PC-3 (cell line): ENCODE results near the gene ATRAID. TPM values are rescaled to one million over a fixed set of nuclear protein-coding genes. Genes with fewer than 3 reads are reported as not detected.

Experiments used
- ATAC-seq: fragments of 200-7000 bp; cut with Tn5 transposase; 2 replicates; pipeline ENCODE4 v1.9.1; 2020; ENCODE audit warnings: mild to moderate bottlenecking, moderate library complexity
- BruUV-seq: library from RNA; stranded (reverse); fragments of 400-500 nt; replicated peaks from 2 replicates; lab custom pipeline; 2021; lab: Mats Ljungman, UMichigan
- CTCF ChIA-PET: fragments of 300-600 bp; sonication (Branson Sonifier 250); formaldehyde crosslinking; loops from one replicate; lab custom pipeline; 2022; ENCODE audit warnings: antibody characterized with exemption; lab: Charles Lee
- POLR2A ChIA-PET: fragments of 300-600 bp; sonication (Branson Sonifier 250); formaldehyde crosslinking; loops from one replicate; lab custom pipeline; 2022; ENCODE audit warnings: antibody characterized with exemption; ENCODE audit not compliant: unreplicated experiment; lab: Charles Lee
- DNase-seq: peaks from one replicate; pipeline ENCODE4 v3.0.0-alpha.2; 2015
- H2AFZ ChIP-seq: fragments of 300-600 bp; sonication (generic); 2 replicates; pipeline ENCODE4 v1.6.0; 2016; ENCODE audit warnings: antibody characterized with exemption, low read length
- H3F3A ChIP-seq: fragments of 300-600 bp; sonication (generic); one replicate; pipeline ENCODE4 v1.6.0; 2017; ENCODE audit warnings: antibody characterized with exemption, low read length, control low read depth, mild to moderate bottlenecking; ENCODE audit not compliant: unreplicated experiment
- H3K27ac ChIP-seq: fragments of 300-600 bp; sonication (generic); 2 replicates; pipeline ENCODE4 v1.5.1; 2016; ENCODE audit warnings: mild to moderate bottlenecking, low read length
- H3K27me3 ChIP-seq: fragments of 300-600 bp; sonication (generic); 2 replicates; pipeline ENCODE4 v1.6.1; 2016; ENCODE audit warnings: low read length, mixed read lengths
- H3K36me3 ChIP-seq: fragments of 300-600 bp; sonication (generic); 2 replicates; pipeline ENCODE4 v1.6.1; 2016; ENCODE audit warnings: low read depth, mixed run types, low read length, mixed read lengths
- H3K4me1 ChIP-seq: fragments of 300-600 bp; sonication (generic); 2 replicates; pipeline ENCODE4 v1.5.1; 2016; ENCODE audit warnings: low read length; ENCODE audit not compliant: insufficient read depth
- H3K4me2 ChIP-seq: fragments of 300-600 bp; sonication (generic); 2 replicates; pipeline ENCODE4 v1.6.0; 2016; ENCODE audit warnings: low read length
- H3K4me3 ChIP-seq: fragments of 300-600 bp; sonication (generic); 2 replicates; pipeline ENCODE4 v1.5.1; 2016; ENCODE audit warnings: mild to moderate bottlenecking, low read length, mixed read lengths
- H3K79me2 ChIP-seq: fragments of 300-600 bp; sonication (generic); 2 replicates; pipeline ENCODE4 v1.6.1; 2017; ENCODE audit warnings: low read length, mixed read lengths
- H3K9ac ChIP-seq: fragments of 300-600 bp; sonication (generic); 2 replicates; pipeline ENCODE4 v1.6.0; 2016; ENCODE audit warnings: mild to moderate bottlenecking, low read length
- H3K9me2 ChIP-seq: fragments of 300-600 bp; sonication (generic); replicated peaks from 2 replicates; pipeline ENCODE4 v1.6.1; 2016; ENCODE audit warnings: mixed run types, low read length, mixed read lengths
- H3K9me3 ChIP-seq: fragments of 300-600 bp; sonication (generic); 2 replicates; pipeline ENCODE4 v1.6.1; 2016; ENCODE audit warnings: low read length, mixed read lengths
- H4K20me1 ChIP-seq: fragments of 300-600 bp; sonication (generic); 2 replicates; pipeline ENCODE4 v1.6.1; 2016; ENCODE audit warnings: low read length, mixed read lengths
- CTCF ChIP-seq: fragments of 300-600 bp; sonication (generic); conservative IDR thresholded peaks from 2 replicates; pipeline ENCODE4 v1.5.1; 2017; ENCODE audit warnings: antibody characterized with exemption, low read depth, mild to moderate bottlenecking, low read length
- EZH2 ChIP-seq: fragments of 300-600 bp; sonication (generic); IDR thresholded peaks from one replicate; pipeline ENCODE4 v1.6.1; 2017; ENCODE audit warnings: antibody characterized with exemption, mild to moderate bottlenecking, low read length; ENCODE audit not compliant: unreplicated experiment
- EZH2phosphoT487 ChIP-seq: fragments of 300-600 bp; sonication (generic); IDR thresholded peaks from 2 replicates; pipeline ENCODE4 v1.6.1; 2018; ENCODE audit warnings: mild to moderate bottlenecking, antibody characterized with exemption, low read length, borderline replicate concordance
- intact Hi-C: fragments of 100-400 bp; cut with micrococcal nuclease; formaldehyde crosslinking; loops from 2 replicates; pipeline ENCODE4 v1.9.0; 2023
- total RNA-seq: library from RNA; depleted of rRNA; stranded (reverse); fragments of >200 nt; gene quantifications from 2 replicates; pipeline ENCODE4 v1.2.3, GENCODE V29; 2014

ATRAID gene
- total RNA-seq, 1 experiment from 2014 or later, result 111 TPM

DNA sequence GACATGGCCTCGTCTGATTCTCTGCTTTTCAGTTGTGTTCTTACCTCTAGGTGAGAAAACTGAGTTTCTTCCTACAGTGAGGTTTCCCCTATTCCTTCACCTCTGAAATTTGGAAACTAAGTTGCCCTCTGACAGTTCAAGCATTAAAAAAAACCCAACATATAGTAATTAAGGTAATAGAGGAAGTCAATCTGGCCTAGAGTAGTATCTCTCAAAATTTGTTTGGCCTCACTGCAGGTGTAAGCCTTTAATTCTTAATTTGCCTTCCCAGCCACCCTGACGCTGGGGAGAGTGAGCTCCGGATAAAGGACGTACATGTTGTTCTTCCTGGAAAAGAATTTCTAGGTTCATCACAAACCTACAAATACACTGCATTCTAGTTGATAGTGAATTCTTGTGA is 6.8 kb downstream of the ATRAID start:
- no peak for ATAC-seq
- no peaks in the 10 kb centered on the region for H4K20me1 ChIP-seq
- no peaks in the 10 kb centered on the region for H3K9me2 ChIP-seq
- H3K9me3 ChIP-seq, result no peaks in the 10 kb centered on the region
- H3K79me2 ChIP-seq, result peaks cover 32% of the 10 kb centered on the region
- intact Hi-C loops, result no loop called here
- peaks cover 36% of the 10 kb centered on the region for H3K36me3 ChIP-seq
- H3K27me3 ChIP-seq, result no peaks in the 10 kb centered on the region
- no peak for TF ChIP-seq EZH2phosphoT487
- peak overlapping the region; percentile 98 for H3K9ac ChIP-seq
- no peak for DNase-seq
- H2AFZ ChIP-seq, result no peak overlapping the region
- peak overlapping the region; percentile 72 for H3K4me3 ChIP-seq
- no TSS peak for BruUV-seq
- H3F3A ChIP-seq, result no peaks in the 10 kb centered on the region
- CTCF ChIA-PET, result no interaction called here
- peak overlapping the region; percentile 95 for H3K4me2 ChIP-seq
- H3K4me1 ChIP-seq, result peaks cover 17% of the 10 kb centered on the region
- POLR2A ChIA-PET, result no interaction called here
- no peak overlapping the region for H3K27ac ChIP-seq

DNA sequence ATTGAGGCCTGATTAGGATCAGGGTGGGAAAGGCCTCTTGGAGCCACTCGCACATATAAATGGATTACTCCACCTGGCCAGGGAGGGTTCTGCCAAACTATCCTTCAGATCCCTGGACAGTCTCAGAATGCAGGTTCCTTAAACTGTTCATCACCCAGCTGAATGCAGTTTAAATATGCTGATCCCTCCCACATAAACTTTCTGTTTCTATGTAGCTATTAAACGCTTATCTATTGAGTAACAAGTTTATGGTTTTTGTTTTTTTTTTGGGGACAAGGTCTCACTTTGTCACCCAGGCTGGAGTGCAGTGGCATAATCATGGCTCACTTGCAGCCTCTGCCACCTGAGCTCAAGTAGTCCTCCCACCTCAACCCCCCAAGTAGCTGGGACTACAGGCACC is 7.2 kb downstream of the ATRAID start:
- POLR2A ChIA-PET, result no interaction called here
- CTCF ChIA-PET, result no interaction called here

DNA sequence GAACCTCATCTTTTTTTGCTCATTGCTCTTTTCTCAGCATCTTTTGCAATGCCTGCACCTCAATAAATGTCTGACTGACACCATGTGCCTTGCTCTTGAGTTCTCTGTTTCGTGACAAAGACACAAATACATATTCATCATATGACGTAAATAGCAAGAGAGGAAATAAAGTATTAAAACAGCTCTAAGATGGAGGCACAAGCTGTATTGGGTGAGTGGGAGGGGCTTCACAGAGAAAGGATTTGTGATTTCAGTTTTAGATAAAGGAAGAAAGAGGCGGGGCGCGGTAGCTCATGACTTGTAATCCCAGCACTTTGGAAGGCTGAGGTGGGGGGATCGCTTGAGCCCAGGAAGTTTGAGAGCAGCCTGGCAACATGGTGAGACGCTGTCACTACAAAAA is 8.2 kb downstream of the ATRAID start:
- Histone ChIP-seq H3K36me3 (peaks cover 51% of the 10 kb centered on the region), H3K27ac (no peak overlapping the region), H3K4me3 (no peak overlapping the region), H3K9me2 (no peaks in the 10 kb centered on the region), H2AFZ (no peak overlapping the region), H3K4me2 (no peak overlapping the region), H3K9me3 (no peaks in the 10 kb centered on the region), H3F3A (no peaks in the 10 kb centered on the region), H4K20me1 (no peaks in the 10 kb centered on the region), H3K9ac (no peak overlapping the region), H3K27me3 (no peaks in the 10 kb centered on the region), H3K79me2 (peaks cover 31% of the 10 kb centered on the region), H3K4me1 (peaks cover 16% of the 10 kb centered on the region)
- TF ChIP-seq CTCF, result no peak
- no peak for TF ChIP-seq EZH2
- TF ChIP-seq EZH2phosphoT487, result no peak
- ATAC-seq, result no peak
- POLR2A ChIA-PET, result no interaction called here
- BruUV-seq, result no TSS peak
- intact Hi-C loops, result no loop called here
- CTCF ChIA-PET, result no interaction called here
- no peak for DNase-seq

More for the DNA sequence above, 7.2 kb downstream of the ATRAID start:
- TF ChIP-seq EZH2 (no peak), CTCF (no peak), EZH2phosphoT487 (no peak)
- ATAC-seq, result no peak
- Histone ChIP-seq H3K27ac (no peak overlapping the region), H3K9me2 (no peaks in the 10 kb centered on the region), H3K36me3 (peaks cover 41% of the 10 kb centered on the region), H3K27me3 (no peaks in the 10 kb centered on the region), H2AFZ (no peak overlapping the region), H3K4me3 (0 out of 2 replicates have a peak overlapping the region, but pooled peaks have one; percentile 72), H3K4me1 (peaks cover 16% of the 10 kb centered on the region), H3K9ac (no peak overlapping the region), H3K79me2 (peaks cover 31% of the 10 kb centered on the region), H3F3A (no peaks in the 10 kb centered on the region), H4K20me1 (no peaks in the 10 kb centered on the region), H3K9me3 (no peaks in the 10 kb centered on the region), H3K4me2 (peak overlapping the region; percentile 95)
- intact Hi-C loops, result no loop called here
- BruUV-seq, result no TSS peak
- DNase-seq, result no peak
